AG04450 (cell line): ENCODE measurements around the gene NDE1. TPM values are rescaled to one million over a fixed set of nuclear protein-coding genes. Genes with fewer than 3 reads are reported as not detected.

Source experiments
- CTCF ChIA-PET: fragments of 300-600, 350-600 bp; formaldehyde crosslinking; extraction: SDS; loops from one replicate; lab custom pipeline; 2022; ENCODE audit warnings: antibody characterized with exemption, inconsistent platforms; lab: Charles Lee
- POLR2A ChIA-PET: fragments of 350-600 bp; formaldehyde crosslinking; extraction: SDS; loops from one replicate; lab custom pipeline; 2021; ENCODE audit warnings: antibody characterized with exemption, inconsistent platforms; lab: Yijun Ruan, JAX
- DNase-seq: peaks from one replicate; pipeline ENCODE4 v3.0.0-alpha.2; 2011; ENCODE audit warnings: low read depth, low spot score
- H3K27ac ChIP-seq: one replicate; pipeline ENCODE4 v1.5.1; 2012; ENCODE audit warnings: low read depth, low read length, control low read depth
- H3K27me3 ChIP-seq: one replicate; pipeline ENCODE4 v1.6.0; 2012; ENCODE audit warnings: low read length; ENCODE audit not compliant: control insufficient read depth, insufficient read depth
- H3K4me3 ChIP-seq: 2 replicates; pipeline ENCODE4 v1.5.1; 2011; ENCODE audit warnings: mild to moderate bottlenecking, low read depth, low read length, control low read depth
- H3K9me3 ChIP-seq: 2 replicates; pipeline ENCODE4 v1.5.1; 2012; ENCODE audit warnings: low read length; ENCODE audit not compliant: control insufficient read depth, insufficient read depth
- polyA plus RNA-seq: library from polyadenylated mRNA; depleted of rRNA; stranded (reverse); fragments of >200 nt; gene quantifications from 2 replicates; pipeline ENCODE4 v1.2.3, GENCODE V29; 2011
- TF ChIP-seq, protein P1 (sequence below): IDR thresholded peaks from 2 replicates; pipeline ENCODE4 v1.5.1; 2011; ENCODE audit warnings: low read depth, low read length, control low read depth, inconsistent platforms

NDE1 gene
- polyA plus RNA-seq, 1 experiment: 29.9 TPM

DNA sequence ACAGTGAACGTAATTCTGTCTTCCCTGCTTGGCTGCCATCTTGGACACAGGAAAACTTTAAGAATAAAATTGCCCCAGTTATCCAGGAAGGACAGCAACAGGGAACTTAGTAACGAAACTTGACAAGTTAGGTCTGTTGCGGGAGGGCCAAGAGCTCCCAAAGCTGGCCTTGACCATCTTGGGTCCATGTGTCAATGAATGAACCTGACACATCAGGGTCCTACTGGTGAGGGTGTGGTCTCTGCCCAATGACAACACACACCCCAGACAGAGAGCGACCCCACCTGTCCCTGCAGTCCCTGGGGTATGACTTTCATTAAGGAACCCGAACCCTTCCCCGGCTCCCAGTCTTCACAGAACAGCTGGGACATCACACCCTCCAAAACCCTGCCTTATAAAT, 96.3 kb downstream of the NDE1 start:
- Histone ChIP-seq H3K27me3 (no peaks in the 10 kb centered on the region), H3K27ac (no peak overlapping the region), H3K9me3 (peaks cover 3% of the 10 kb centered on the region), H3K4me3 (no peak overlapping the region)
- no peak for DNase-seq
- CTCF ChIA-PET: interaction anchor here (1.0 kb wide), 1 partner anchor 10 kb away, joined by 10 read pairs; no protein-coding TSS in a partner anchor
- TF ChIP-seq, protein P1, sequence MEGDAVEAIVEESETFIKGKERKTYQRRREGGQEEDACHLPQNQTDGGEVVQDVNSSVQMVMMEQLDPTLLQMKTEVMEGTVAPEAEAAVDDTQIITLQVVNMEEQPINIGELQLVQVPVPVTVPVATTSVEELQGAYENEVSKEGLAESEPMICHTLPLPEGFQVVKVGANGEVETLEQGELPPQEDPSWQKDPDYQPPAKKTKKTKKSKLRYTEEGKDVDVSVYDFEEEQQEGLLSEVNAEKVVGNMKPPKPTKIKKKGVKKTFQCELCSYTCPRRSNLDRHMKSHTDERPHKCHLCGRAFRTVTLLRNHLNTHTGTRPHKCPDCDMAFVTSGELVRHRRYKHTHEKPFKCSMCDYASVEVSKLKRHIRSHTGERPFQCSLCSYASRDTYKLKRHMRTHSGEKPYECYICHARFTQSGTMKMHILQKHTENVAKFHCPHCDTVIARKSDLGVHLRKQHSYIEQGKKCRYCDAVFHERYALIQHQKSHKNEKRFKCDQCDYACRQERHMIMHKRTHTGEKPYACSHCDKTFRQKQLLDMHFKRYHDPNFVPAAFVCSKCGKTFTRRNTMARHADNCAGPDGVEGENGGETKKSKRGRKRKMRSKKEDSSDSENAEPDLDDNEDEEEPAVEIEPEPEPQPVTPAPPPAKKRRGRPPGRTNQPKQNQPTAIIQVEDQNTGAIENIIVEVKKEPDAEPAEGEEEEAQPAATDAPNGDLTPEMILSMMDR: no peak
- POLR2A ChIA-PET: no interaction called here

DNA sequence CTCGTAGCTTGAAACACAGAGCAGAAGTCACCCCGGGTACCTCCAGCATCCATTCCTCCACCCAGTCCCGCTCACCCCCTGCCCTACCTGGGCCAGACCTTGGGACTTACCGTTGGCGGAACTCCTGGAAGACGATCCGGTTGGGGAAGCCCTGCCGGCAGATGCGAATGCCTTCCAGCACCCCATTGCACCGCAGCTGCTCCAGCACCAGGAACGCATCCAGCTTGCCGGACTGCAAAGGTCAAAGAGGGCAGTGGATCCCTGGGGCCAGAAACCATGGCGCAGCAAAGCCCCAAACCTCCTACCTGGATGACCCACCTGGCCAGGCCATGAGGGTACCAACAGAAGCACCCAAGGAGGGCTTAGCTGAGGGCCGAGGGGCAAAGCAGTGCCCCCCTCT, 97.9 kb downstream of the NDE1 start:
- no peak overlapping the region for H3K27ac ChIP-seq
- ChIA-PET POLR2A (interaction anchor here (0.6 kb wide), 1 partner anchor 22 kb away, joined by 3 read pairs; no protein-coding TSS in a partner anchor), CTCF (interaction anchor here (1.1 kb wide), 1 partner anchor 9 kb away, joined by 6 read pairs; no protein-coding TSS in a partner anchor)
- TF ChIP-seq, protein P1: no peak
- no peaks in the 10 kb centered on the region for H3K27me3 ChIP-seq
- no peaks in the 10 kb centered on the region; the same call in 1 of the 2 replicates for H3K9me3 ChIP-seq
- DNase-seq: no peak
- H3K4me3 ChIP-seq: no peak overlapping the region

DNA sequence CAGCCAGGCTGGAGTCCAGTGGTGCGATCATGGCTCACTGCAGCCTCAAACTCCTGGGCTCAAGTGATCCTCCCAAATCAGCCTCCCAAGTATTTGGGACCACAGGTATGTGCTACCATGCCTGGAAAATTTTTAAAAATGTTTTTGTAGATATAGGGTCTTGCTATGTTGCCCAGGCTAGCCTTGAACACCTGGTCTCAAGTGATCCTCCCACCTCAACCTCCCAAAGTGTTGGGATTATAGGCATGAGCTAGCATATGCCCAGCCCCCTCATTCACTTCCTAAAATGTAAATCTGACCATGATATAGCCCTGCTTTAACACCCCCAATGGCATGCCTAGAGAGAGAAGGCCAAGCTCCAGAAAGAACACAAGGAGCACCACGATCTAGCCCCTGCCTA, 98.6 kb downstream of the NDE1 start:
- TF ChIP-seq, protein P1: no peak
- POLR2A ChIA-PET: interaction anchor here (0.6 kb wide), 1 partner anchor 284 kb away, joined by 5 read pairs; no protein-coding TSS in a partner anchor
- CTCF ChIA-PET: no interaction called here
- Histone ChIP-seq H3K4me3 (no peak overlapping the region), H3K27me3 (no peaks in the 10 kb centered on the region), H3K27ac (no peak overlapping the region), H3K9me3 (no peaks in the 10 kb centered on the region; the same call in 1 of the 2 replicates)
- no peak for DNase-seq

DNA sequence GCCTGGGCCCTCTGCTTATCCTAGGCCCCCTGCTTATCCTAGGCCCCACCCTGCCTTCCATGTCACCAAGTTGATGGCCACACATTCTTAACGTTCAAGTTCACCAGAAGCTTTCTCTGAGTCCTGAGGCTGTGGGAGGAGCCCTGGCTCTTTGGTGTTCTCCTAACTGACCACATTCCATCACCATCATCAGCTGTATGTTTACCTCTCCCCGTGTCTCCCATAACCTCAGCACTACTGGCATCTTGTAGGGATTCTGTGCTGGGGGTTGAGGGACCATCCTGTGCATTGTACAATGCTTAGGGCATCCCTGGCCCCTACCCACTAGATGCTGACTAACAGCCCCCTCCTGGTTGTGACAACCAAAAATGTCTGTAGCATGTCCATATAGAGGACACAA, 99.3 kb downstream of the NDE1 start:
- DNase-seq: no peak
- no peaks in the 10 kb centered on the region for H3K27me3 ChIP-seq
- H3K4me3 ChIP-seq: no peak overlapping the region
- CTCF ChIA-PET: no interaction called here
- H3K27ac ChIP-seq: no peak overlapping the region
- POLR2A ChIA-PET: no interaction called here
- TF ChIP-seq, protein P1: no peak
- H3K9me3 ChIP-seq: no peaks in the 10 kb centered on the region; the same call in 1 of the 2 replicates

DNA sequence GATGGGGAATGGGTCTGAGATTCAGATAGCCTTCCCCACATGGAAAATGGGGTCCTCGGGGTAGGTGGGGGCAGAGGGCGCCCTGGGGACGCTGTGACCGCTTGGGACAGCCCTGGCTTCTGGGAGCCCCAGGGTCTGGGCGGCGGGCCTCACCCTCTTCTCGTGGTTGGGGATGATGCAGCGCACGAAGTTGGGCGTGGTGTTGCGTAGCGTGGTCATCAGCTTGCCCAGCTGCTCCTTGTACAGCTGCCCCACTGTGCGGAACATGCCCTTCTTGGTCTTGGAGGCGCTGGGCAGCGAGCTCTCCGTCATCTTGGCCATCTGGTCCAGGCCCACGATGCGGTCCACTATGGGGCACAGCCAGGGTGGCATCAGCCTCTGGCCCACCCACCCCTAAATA, 99.9 kb downstream of the NDE1 start:
- POLR2A ChIA-PET: no interaction called here
- DNase-seq: no peak
- TF ChIP-seq, protein P1: no peak
- CTCF ChIA-PET: no interaction called here
- no peak overlapping the region for H3K27ac ChIP-seq
- H3K9me3 ChIP-seq: no peaks in the 10 kb centered on the region; the same call in 1 of the 2 replicates
- H3K27me3 ChIP-seq: no peaks in the 10 kb centered on the region
- no peak overlapping the region for H3K4me3 ChIP-seq
